Measurements from ENCODE around the gene CDH4.

The CDH4 gene

GRCh38 chr20:61634376-61635145, 382.5 kb downstream of the CDH4 start:
- DNase-seq (ENCODE audit: low spot score), result no peak

GRCh38 chr20:61635721-61636455, 383.8 kb downstream of the CDH4 start:
- DNase-seq (ENCODE audit: low spot score), result no peak

GRCh38 chr20:61636531-61637116, 384.6 kb downstream of the CDH4 start:
- no peak for DNase-seq (ENCODE audit: low spot score)

GRCh38 chr20:61638802-61639585, 386.9 kb downstream of the CDH4 start:
- peak; percentile 14 for DNase-seq (ENCODE audit: low spot score)

- DNase-seq (ENCODE audit: low spot score), result peak; percentile 42
These were observed 388.2 kb downstream of the CDH4 start for GRCh38 chr20:61640131-61640870.

GRCh38 chr20:61640871-61641245, 388.8 kb downstream of the CDH4 start:
- DNase-seq (ENCODE audit: low spot score), result no peak

- DNase-seq (ENCODE audit: low spot score), result no peak
These were observed 391.8 kb downstream of the CDH4 start for GRCh38 chr20:61643656-61644377.

- DNase-seq (ENCODE audit: low spot score), result no peak
These were observed 392.5 kb downstream of the CDH4 start for GRCh38 chr20:61644378-61645076.

- DNase-seq (ENCODE audit: low spot score), result no peak
These were observed 393.7 kb downstream of the CDH4 start for GRCh38 chr20:61645732-61646131.

- no peak for DNase-seq (ENCODE audit: low spot score)
These were observed 394.4 kb downstream of the CDH4 start for GRCh38 chr20:61646453-61646852.

- no peak for DNase-seq (ENCODE audit: low spot score)
These were observed 394.9 kb downstream of the CDH4 start for GRCh38 chr20:61646986-61647385.

GRCh38 chr20:61647702-61648101, 395.6 kb downstream of the CDH4 start:
- no peak for DNase-seq (ENCODE audit: low spot score)

- DNase-seq (ENCODE audit: low spot score), result no peak
These were observed 397.2 kb downstream of the CDH4 start for GRCh38 chr20:61649105-61649859.

- DNase-seq (ENCODE audit: low spot score), result no peak
These were observed 397.8 kb downstream of the CDH4 start for GRCh38 chr20:61649860-61650162.

- DNase-seq (ENCODE audit: low spot score), result no peak
These were observed 399.1 kb downstream of the CDH4 start for GRCh38 chr20:61650912-61651733.

GRCh38 chr20:61652146-61652545, 400.1 kb downstream of the CDH4 start:
- DNase-seq (ENCODE audit: low spot score), result no peak

GRCh38 chr20:61654726-61655125, 402.7 kb downstream of the CDH4 start:
- no peak for DNase-seq (ENCODE audit: low spot score)

GRCh38 chr20:61655591-61655990, 403.5 kb downstream of the CDH4 start:
- DNase-seq (ENCODE audit: low spot score), result no peak

GRCh38 chr20:61656198-61656597, 404.1 kb downstream of the CDH4 start:
- DNase-seq (ENCODE audit: low spot score), result no peak
